Esophagus squamous epithelium (tissue), 4 donors: ENCODE data around the gene CD8A.

Experiments
- CTCF ChIP-seq, 6 experiments: fragments of 450-650 bp in 4 of 6; fragments of 200-600 bp in 2 of 6; sonication (generic) in 2 of 6; IDR thresholded peaks; one replicate each; pipeline ENCODE4 v1.5.1; 2016 to 2019; ENCODE audit warnings: antibody characterized with exemption in 6 of 6, mild to moderate bottlenecking in 4 of 6, moderate library complexity in 4 of 6
- POLR2A ChIP-seq, 4 donors: fragments of 450-650 bp; IDR thresholded peaks; one replicate each; pipeline ENCODE4 v1.6.1; 2017; ENCODE audit warnings: antibody characterized with exemption in 4 of 4, mild to moderate bottlenecking in 4 of 4, moderate library complexity in 3 of 4

GRCh38 chr2:86831537-86831936 is 40.8 kb upstream of the CD8A start:
- TF ChIP-seq CTCF (IDR thresholded peaks at IDR 0.05) (no peak), POLR2A (IDR thresholded peaks at IDR 0.05) (no peak)
